ENCODE data around the gene ARHGEF5.
"Not testable (repeated sequence)": the region's sequence is repeated elsewhere in the genome, so short reads cannot be mapped to it uniquely, and the experiment has no call there.

The ARHGEF5 gene

DNA sequence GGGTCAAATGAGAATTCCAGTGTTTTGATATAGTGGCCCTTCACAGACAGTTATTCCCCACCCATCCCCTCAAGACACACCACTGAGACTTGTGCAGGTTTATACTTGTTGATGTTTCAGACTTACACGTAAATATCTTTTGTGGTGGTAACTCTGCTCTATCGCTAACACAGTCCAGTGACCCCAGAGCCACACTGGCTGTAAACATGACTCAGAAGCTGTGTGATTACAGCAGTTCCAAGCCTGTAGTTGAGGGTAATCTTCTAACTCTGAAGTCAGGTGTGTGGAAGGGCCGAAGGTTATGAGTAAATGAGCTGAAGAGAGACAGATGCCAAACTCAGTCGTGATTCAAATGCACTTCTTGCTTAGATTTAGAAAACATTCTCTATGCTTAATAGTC lies 28.9 kb downstream of the ARHGEF5 start:
- DNase-seq (ENCODE audit: low read depth, low spot score) = no peak

DNA sequence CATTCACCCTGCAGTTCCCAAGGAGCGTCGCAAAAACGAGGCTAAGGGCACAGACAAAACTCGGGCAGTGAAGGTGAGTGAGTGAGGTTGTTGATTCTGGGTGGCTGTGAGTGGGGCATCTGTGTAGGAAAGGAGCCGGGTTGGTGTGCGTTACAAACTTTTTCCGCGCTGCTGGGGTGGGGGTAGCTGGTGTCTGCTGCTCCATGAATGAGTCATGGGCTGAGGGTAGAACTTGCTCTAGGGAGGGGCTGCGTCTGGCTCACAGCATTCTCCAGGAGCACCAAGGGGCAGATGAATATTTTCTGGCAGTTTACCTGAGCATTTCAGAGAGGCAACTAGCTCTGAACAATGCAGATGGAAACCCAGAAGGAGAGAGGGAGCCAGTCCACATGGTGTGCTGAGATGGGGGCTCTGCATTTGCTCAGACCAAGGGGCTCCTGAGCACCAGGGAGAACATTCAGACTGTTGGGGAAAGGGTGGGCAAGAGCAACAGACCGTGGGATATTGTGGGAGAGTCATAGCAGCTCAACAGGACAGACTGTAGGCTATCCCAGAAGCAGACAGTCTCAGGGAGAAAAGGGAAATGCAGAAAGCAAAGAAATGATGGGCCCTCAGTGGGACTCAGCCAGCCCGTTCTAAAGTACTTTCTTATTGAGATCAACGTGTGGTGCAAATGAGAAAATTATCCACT lies 29.5 kb downstream of the ARHGEF5 start:
- no peak for DNase-seq (ENCODE audit: low read depth, low spot score)

DNA sequence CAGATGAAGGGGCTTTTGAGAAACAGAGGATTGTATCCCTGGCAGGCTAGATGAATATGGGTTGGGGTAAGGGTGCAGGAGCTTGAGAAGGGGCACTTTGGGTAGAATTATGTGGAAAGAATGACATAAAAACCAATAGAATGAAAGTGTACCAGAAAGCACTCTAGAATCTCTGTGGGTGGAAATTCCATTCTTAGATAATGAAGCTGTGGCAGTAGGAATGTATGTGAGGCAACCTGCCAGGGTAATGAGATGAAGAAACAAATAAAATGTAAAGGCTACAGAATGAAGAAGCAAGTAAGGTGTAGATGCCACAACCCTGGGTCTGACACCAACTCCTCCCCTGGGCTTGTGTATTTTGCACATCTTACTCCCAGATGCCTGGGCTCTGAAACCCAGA lies 31.5 kb downstream of the ARHGEF5 start:
- DNase-seq (ENCODE audit: low read depth, low spot score) = no peak

DNA sequence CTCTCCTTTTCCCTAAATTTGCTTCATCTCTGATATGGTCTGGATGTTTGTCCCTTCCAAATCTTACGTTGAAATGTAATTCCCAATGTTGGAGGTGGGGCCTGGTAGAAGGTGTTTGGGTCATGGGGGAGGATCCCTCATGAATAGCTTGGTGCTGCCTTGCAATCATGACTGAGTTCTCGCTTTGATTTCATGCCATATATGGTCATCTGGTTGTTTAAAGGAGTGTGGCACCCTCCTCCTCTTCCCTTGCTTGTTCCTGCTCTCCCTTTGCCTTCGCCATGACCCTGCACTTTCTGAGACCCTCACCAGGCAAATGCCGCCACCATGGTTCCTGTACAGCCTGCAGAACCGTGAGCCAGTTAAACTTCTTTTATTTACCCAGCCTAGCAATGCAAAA lies 33.7 kb downstream of the ARHGEF5 start:
- no peak for DNase-seq (ENCODE audit: low read depth, low spot score)

DNA sequence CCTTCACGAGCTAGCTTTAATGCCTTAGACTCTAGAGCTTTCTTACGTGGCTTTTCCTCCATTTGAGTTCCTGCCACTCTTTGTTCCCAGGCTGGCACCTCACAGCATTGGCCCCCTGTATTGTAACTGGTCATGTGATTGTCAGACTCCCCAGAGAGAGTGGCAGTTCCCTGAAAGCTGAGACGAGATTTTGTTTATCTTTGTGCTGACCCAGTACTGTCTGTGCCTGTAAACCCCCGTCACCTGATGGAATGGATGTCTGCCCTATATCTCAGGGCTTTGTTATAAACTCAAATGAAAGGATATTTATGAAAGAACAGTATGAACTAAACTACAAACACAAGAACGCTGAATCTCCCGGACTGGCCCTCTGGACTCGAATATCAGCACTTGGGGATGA lies 35.3 kb downstream of the ARHGEF5 start:
- no peak for DNase-seq (ENCODE audit: low read depth, low spot score)

DNA sequence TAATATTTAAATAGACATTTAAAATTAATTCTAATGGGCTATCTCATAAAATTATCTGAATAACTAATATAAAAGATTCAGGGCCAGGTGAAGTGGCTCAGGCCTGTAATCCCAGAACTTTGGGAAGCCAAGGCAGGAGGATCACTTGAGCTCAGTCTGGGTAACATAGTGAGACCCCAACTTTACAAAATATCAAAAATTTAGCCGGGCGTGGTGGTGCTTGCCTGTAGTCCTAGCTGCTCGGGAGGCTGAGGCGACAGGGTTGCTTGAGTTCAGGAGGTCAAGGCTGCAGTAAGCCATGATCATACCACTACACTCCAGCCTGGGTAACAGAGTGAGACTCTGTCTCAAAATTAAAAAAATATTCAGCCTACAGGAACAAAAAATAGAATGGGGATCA lies 35.8 kb downstream of the ARHGEF5 start:
- no peak for DNase-seq (ENCODE audit: low read depth, low spot score)

DNA sequence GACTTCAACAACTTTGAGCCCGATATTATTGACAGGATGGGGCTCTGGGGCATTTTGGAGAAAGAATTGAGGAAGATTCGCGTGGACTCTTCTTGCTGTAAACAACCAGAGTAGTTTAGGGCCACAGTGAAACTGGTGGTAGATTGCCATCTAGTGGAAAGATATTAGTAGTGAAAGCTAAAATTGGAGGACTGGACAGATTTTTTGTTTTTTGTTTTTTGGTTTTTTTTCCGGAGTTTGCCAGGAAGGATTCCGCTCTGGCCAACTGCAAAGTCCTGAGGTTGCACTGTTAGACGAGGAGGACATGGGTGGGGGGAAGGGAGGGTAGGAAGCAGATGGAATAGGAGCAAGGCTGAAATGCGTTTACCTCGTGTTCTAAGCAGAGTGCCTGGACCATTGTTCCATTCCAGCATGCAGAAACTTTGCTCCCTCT lies 36.6 kb downstream of the ARHGEF5 start:
- DNase-seq (ENCODE audit: low read depth, low spot score) = no peak

DNA sequence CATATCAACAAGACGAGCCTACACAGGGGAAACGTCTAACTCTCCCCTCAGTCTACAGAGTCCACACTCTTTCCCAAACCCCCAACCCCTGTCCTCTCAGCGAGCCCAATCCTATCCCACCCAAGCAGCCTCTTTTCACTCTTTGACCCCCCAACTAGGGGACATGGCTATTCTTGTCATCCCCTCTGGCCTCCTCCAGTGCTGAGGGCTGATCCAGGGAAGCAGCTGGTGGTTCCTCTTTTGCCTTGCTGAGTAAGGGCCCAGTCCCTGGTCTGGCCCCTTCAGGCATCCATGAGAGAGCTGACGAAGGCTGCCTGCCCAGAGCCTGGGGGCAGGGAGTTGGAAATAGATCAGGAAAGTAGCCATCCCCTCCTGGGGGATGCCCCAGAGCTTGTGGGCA lies 41.9 kb downstream of the ARHGEF5 start:
- no peak for DNase-seq (ENCODE audit: low read depth, low spot score)

DNA sequence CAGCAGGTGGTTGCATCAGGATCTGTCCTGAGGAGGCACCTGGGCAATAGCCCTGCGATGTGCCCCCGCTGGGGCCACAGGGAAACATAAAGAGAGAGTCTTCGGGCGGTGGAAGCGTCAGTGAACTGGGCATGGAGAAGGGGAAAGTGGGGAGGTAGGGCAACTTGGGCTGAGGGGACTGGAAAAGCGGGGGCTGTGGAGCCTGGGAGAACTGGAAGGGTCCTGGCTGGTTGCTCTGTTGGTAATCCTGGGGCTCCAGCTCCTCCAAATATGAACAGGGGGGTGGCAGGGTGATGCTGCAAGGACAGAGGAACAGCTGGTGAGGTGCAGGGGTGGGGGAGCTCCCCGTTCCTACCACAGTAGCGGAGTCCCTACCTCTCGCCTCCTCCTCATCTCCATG lies 43.1 kb downstream of the ARHGEF5 start:
- no peak for DNase-seq (ENCODE audit: low read depth, low spot score)

DNA sequence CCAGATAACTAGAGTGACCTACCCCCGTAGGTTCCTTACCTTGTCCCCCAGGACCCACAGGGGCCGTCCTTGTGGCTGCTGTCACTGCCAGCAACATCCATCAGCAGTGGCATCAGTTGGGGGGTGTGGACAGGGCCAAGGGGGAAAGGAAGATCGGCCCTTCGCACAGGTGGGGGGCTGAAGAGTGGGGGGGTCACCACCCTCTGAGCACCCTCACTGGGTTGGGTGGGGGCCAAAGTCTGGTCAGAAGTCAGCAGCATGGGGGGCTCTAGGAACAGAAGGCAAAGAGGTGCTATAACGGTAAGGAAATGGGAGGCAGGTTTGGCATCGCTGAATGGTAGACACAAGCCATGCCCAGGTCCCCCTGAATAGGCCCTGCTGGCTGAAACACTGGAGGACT lies 43.7 kb downstream of the ARHGEF5 start:
- DNase-seq (ENCODE audit: low read depth, low spot score) = no peak

DNA sequence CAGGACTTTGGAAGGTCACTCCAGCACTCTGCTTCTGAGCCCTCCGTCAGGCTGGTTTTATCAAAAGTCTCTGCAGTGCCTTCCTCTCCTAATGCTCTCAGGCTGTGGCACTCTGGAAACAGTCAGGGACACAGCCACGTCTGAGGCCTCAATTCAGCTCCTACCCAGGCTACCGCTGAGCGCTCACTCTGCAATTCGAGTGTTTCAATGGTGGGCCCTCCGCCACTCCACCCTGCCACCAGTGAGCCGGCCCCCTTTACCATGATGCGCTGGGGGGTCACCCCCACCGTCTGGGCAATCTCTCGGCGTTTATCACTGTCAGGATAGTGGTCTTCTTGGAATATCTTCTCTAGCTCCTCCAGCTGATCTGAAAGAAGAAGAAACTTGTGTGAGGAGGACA lies 44.7 kb downstream of the ARHGEF5 start:
- DNase-seq (ENCODE audit: low read depth, low spot score) = no peak

DNA sequence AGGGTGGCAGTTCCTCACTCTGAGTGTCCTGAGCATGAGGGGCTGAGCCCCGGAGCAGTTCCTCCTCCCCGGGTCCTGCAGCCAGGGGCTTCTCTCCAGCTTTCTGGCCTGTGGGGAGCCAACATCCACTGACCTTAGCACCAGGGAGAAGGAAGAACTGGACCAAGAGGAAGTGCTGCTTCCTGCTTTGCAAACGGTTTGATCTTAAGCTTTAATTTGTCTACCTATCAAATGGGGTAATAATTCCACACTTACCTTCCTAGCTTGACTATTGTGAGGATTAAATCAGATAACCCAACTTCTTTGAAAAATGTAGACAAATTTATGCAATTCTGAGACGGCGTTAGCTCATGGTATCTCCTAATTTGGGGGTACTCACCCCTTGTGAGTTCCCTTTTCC lies 46.3 kb downstream of the ARHGEF5 start:
- DNase-seq (ENCODE audit: low read depth, low spot score) = no peak

DNA sequence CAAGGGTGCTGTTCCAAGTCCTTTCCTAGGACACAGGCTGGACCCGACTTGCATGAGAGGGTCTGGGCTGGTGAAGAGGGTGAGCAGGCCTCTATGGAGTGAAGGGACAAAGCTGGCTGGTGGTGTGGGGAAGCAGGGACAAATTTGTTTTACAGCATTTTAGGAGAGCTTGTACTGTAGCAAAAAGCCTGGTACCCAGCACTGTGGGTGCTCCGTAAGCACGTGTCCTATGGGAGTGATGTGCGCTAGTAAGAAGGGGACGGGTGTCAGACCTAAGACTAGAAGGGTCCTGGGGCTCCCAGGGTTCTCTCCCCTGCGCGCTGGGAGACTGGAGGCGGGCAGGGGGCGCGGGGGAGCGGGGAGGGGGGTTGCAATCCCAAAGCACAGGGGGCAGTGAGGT lies 47.9 kb downstream of the ARHGEF5 start:
- no peak for DNase-seq (ENCODE audit: low read depth, low spot score)

DNA sequence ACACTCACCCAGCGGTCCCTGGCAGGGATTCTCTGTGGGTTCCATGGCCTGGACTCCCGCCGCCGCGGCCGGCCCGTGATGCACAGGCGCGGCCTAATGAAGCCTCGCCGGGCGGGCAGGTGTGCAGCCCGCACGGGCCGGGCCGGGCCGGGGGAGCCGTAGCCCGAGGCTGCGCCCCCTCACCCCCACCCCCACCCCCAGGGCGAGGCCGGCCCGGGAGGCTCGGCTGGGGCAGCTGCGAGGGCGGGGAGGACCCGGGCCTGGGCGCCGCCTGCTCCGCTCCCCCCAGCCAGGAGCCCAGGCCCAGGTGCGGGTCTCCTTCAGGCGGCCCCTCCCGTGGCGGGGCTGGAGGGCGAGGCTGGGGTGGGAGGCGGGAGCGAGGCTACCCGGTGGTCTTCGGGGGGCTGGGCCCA lies 48.5 kb downstream of the ARHGEF5 start, which contains the start of gene NOBOX:
Gene NOBOX, minus strand, starts transcription at position 45 of the 413 bp plus-strand sequence.
- DNase-seq (ENCODE audit: low read depth, low spot score) = no peak

DNA sequence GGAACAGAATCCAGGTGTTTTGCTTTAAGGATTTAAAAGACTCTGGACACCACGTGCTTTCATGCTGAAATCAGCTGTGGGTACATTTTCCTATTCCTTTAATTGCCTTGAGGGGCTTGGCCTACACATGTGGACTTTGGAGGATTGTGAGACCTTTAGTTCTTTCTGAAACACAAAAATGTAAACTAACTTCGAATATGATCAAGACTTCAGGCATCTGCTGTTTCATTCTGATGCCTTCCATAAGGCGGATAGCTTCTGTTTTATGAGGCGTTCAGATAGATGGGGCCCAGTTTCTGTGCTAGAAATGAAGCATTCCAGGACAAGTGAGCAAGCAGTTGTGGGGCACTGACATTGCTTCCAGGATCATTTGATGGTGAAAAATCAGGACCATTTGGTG lies 49.7 kb downstream of the ARHGEF5 start:
- no peak for DNase-seq (ENCODE audit: low read depth, low spot score)

DNA sequence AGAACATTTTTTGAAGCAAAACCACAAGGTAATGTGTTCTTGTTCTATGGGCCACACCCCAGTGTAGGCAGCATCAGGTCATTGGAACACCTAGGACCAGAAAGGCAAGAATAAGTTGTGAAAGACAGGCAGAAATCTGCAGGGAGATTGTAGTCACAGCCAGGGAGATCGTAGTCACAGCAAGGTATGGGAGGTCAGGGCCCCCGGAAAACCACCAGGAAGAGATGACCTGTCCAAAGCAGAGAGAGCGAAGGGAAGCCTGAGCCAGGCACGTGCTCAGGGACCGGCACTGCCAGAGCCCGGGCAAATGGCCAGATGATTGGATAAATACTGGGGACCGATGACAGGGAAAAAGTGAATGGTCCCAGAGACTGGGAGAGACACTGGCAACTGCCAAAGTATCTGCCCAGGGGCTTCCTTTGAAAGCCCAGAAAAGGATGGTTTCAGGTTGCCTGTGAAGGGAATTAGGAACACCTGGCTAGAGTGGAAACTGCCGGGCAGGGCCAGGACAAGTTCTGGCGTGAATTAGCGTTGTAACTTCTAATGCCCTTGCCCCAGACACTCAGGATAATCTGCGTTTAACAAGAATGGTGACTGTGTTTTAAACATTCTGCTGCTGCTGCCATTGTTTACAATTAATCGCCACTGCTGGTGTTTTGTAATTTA lies 52.2 kb downstream of the ARHGEF5 start:
- no peak for DNase-seq (ENCODE audit: low read depth, low spot score)

DNA sequence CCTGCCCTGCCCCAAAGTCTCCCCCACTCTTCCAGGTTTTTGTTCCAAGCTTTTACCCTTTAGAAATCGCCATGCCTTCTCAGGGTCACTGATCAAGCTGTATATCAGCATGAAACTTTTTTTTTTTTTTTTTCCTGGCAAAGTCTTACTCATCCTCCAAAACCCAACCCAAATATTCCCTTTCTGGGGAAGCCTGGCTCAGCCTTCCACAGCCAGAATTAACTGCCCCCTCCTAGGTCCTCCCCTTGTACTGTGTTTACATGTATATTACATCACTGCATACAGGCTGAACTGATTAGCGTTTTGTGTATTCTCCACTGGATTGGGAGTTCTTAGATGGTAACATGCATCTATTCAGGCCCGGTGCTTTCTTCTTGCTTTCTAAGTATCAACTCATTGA lies 52.9 kb downstream of the ARHGEF5 start:
- no peak for DNase-seq (ENCODE audit: low read depth, low spot score)

DNA sequence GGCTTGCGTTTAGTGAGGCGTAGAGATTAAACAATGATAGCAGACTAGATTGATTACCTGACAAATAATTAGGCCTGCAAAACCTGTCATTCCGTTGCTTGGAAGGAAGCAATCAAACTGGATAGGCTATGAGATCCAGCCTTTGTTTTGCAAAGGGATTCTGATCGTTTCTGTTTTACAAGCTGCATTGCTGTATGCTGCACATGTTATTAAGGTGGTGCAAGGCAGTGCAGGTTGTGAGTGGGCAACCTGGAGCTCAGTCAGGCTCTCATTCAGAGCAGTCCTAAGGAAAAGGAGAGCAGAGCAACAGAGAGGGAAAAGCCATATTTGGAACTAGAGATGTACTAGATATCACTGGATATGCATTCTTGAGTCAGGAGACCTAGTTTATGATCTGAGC lies 55.2 kb downstream of the ARHGEF5 start:
- DNase-seq (ENCODE audit: low read depth, low spot score) = no peak

DNA sequence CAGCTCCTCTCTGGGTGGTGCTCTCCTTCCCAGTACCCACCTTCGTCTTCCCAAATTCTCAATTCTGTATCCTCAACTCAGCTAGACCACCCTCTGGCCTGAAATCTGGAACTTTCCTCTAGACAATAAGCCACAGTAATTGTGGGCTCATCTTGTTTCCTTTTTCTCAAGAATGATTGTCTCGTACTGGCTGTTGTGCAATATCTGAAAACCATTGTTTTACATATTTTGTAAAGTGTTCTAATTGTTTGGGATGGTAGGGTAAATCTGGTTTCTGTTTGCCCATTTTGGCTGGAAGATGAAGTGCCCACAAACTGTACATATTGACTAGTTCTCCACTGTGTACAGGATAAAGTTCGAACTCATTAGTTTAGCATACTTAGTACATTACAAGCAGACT lies 59.6 kb downstream of the ARHGEF5 start:
- DNase-seq (ENCODE audit: low read depth, low spot score) = no peak

DNA sequence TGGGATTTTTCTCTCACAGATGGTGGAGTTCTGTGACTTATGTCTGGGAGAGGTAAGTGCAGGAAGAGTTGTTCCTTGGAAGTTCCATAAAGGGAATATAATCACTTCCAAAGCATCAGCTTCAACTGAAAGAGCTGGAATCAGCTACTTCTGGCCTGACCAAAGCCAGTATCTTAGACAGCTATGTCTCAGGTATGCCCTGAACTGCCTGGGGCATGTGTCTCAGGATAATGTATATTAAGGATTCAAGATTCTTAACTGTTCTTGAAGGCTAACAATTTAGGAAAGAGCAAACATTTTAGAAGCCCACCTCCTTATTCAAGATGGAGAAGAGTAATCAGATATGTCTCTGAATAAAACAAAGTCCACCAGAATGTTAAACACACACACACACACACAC lies 60.7 kb downstream of the ARHGEF5 start:
- DNase-seq (ENCODE audit: low read depth, low spot score) = no peak

DNA sequence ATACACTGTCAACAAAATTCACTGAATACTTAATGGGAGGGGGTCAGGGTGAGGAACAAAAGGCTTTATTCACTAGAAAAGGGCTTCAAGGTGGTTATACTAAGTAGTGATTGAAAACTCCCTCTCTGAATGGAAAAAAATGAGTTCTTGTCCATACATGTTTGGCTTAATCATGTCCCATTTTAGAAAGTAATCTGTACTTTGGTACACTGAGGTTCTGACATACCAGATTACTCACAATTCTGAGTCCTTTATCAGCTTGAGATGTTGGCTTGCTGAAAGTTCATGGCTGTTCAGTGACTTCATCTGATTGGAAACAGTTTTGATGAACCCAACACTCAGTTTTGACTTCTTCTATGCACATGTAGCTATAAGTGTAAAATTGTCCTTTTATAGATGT lies 61.1 kb downstream of the ARHGEF5 start:
- no peak for DNase-seq (ENCODE audit: low read depth, low spot score)

DNA sequence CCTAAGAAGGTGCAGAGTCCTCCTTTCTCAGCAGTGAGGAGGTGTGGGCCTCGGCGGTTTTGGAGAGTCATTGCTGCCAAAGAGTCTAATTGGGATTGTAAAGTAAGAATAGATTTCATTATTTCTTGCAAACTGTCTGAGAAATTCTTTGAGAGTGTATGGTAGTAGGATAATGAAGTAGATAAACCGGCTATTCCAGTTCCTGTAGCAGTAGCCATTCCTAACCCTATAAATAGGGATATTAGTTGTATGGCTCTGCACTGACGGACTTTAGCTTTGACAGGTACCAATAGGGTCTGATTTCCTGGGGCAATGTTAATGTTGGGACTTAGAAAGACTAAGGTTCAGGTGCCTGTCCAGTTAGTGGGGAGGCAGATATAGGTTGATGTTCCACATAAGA lies 63.7 kb downstream of the ARHGEF5 start:
- DNase-seq (ENCODE audit: low read depth, low spot score) = not testable (repeated sequence)

DNA sequence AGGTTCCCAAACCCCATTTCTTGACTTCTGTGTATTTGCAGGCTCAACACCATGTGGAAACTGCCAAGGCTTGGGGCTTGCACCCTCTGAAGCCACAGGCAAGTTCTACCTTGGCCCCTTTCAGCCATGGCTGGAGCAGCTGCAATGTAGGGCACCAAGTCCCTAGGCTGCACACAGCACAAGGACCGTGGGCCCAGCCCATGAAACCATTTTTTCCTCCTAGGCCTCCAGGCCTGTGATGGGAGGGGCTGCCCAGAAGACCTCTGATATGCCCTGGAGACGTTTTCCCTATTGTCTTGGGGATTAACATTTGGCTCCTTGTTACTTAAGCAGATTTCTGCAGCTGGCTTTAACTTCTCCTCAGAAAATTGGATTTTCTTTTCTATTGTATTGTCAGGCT lies 72.3 kb downstream of the ARHGEF5 start:
- not testable (repeated sequence) for DNase-seq (ENCODE audit: low read depth, low spot score)

DNA sequence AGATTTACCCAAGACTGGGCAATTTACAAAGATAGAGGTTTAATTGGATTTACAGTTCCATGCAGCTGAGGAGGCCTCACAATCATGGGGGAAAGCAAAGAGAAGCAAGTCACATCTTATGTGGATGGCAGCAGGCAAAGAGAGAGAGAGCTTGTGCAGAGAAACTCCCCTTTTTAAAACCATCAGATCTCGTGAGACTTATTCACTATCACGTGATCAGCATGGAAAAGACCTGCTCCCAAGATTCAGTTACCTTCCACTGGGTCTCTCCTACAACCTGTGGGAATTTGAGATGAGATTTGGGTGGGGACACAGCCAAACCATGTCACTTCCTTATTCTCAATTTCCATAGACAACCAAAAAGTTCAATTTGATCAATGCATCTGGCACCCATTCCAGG lies 73.2 kb downstream of the ARHGEF5 start:
- no peak for DNase-seq (ENCODE audit: low read depth, low spot score)

All from activated naive CD8-positive, alpha-beta T cell treated with anti-CD3 and anti-CD28 coated beads, Interleukin-2, amount 50 U/mL, for 16 hours (primary cell).